IPS-18c (cell line): ENCODE data around the gene TNFSF9.
"Not testable (repeated sequence)": the region's sequence is repeated elsewhere in the genome, so short reads cannot be mapped to it uniquely, and the experiment has no call there.

ENCODE experiments used
- H3K4me3 ChIP-seq: 2 replicates; pipeline ENCODE4 v1.7.0; 2013; ENCODE audit warnings: low read depth, mild to moderate bottlenecking, low read length, moderate library complexity; ENCODE audit not compliant: insufficient read depth
- H3K9me3 ChIP-seq: one replicate; pipeline ENCODE4 v1.6.1; 2013; ENCODE audit warnings: mild to moderate bottlenecking, low read length, moderate library complexity; ENCODE audit not compliant: control insufficient read depth, insufficient read depth

The TNFSF9 gene

GRCh38 chr19:6501740-6502648 is 28.8 kb upstream of the TNFSF9 start, which contains the start of gene TUBB4A:
TUBB4A (minus strand) TSS chr19:6502309; CDS start chr19:6502212, 97 bp downstream.
- peak within 1 kb of the TSS; percentile 69 for H3K4me3 ChIP-seq
- H3K9me3 ChIP-seq, result no peaks in the 10 kb centered on the region

GRCh38 chr19:6503407-6504201 is 27.2 kb upstream of the TNFSF9 start:
- Histone ChIP-seq H3K4me3 (no peak overlapping the region), H3K9me3 (no peaks in the 10 kb centered on the region)

GRCh38 chr19:6508028-6508771 is 22.6 kb upstream of the TNFSF9 start:
- H3K9me3 ChIP-seq, H3K4me3 ChIP-seq: not testable (repeated sequence)

GRCh38 chr19:6509118-6509971 is 21.5 kb upstream of the TNFSF9 start:
- H3K9me3 ChIP-seq, result no peaks in the 10 kb centered on the region

GRCh38 chr19:6510618-6511017 is 20.2 kb upstream of the TNFSF9 start:
- no peaks in the 10 kb centered on the region for H3K9me3 ChIP-seq
- H3K4me3 ChIP-seq, result no peak overlapping the region

More at GRCh38 chr19:6509118-6509971, 21.5 kb upstream of the TNFSF9 start:
- no peak overlapping the region for H3K4me3 ChIP-seq

- no peaks in the 10 kb centered on the region for H3K9me3 ChIP-seq
- no peak overlapping the region for H3K4me3 ChIP-seq
Measured at GRCh38 chr19:6514089-6514488, 16.7 kb upstream of the TNFSF9 start.

GRCh38 chr19:6514926-6515544 is 15.8 kb upstream of the TNFSF9 start:
- no peaks in the 10 kb centered on the region for H3K9me3 ChIP-seq
- H3K4me3 ChIP-seq, result no peak overlapping the region

GRCh38 chr19:6516018-6516658 is 14.7 kb upstream of the TNFSF9 start:
- H3K9me3 ChIP-seq, result no peaks in the 10 kb centered on the region
- peak overlapping the region; percentile 89 for H3K4me3 ChIP-seq

- Histone ChIP-seq H3K4me3 (peak overlapping the region; percentile 89), H3K9me3 (no peaks in the 10 kb centered on the region)
Measured at GRCh38 chr19:6516659-6517291, 14.1 kb upstream of the TNFSF9 start.

GRCh38 chr19:6518145-6518911 is 12.5 kb upstream of the TNFSF9 start:
- Histone ChIP-seq H3K9me3 (no peaks in the 10 kb centered on the region), H3K4me3 (no peak overlapping the region)

GRCh38 chr19:6519289-6519688 is 11.5 kb upstream of the TNFSF9 start:
- H3K9me3 ChIP-seq, result no peaks in the 10 kb centered on the region
- H3K4me3 ChIP-seq, result no peak overlapping the region

- Histone ChIP-seq H3K4me3 (no peak overlapping the region), H3K9me3 (no peaks in the 10 kb centered on the region)
Measured at GRCh38 chr19:6521718-6522646, 8.8 kb upstream of the TNFSF9 start.

- Histone ChIP-seq H3K4me3 (no peak overlapping the region), H3K9me3 (no peaks in the 10 kb centered on the region)
Measured at GRCh38 chr19:6522712-6523111, 8.1 kb upstream of the TNFSF9 start.

- no peak overlapping the region for H3K4me3 ChIP-seq
- no peaks in the 10 kb centered on the region for H3K9me3 ChIP-seq
Measured at GRCh38 chr19:6524311-6524710, 6.5 kb upstream of the TNFSF9 start.
